MCF 10A (cell line): ENCODE measurements around the gene BAX. TPM values are rescaled to one million over a fixed set of nuclear protein-coding genes. Genes with fewer than 3 reads are reported as not detected.

Experiments used
- BruUV-seq: library from RNA; stranded (reverse); fragments of 400-500 nt; replicated peaks from 2 replicates; lab custom pipeline; 2021; lab: Mats Ljungman, UMichigan
- CTCF ChIA-PET: fragments of 300-600 bp; sonication (Branson Sonifier 250); formaldehyde crosslinking; extraction: SDS; loops from one replicate; lab custom pipeline; 2021; ENCODE audit warnings: antibody characterized with exemption, inconsistent platforms; lab: Yijun Ruan, JAX
- POLR2A ChIA-PET: fragments of 300-600, 350-650 bp; sonication (Branson Sonifier 250); formaldehyde crosslinking; extraction: SDS; loops from one replicate; lab custom pipeline; 2020; ENCODE audit warnings: antibody characterized with exemption, inconsistent platforms; lab: Yijun Ruan, JAX
- DNase-seq: peaks from one replicate; pipeline ENCODE4 v3.0.0-alpha.2; 2018; ENCODE audit not compliant: unreplicated experiment
- H3K27ac Mint-ChIP-seq: one replicate; pipeline ENCODE4 v1.8.0; 2022; ENCODE audit warnings: mild to moderate bottlenecking, low read depth, mixed read lengths; ENCODE audit not compliant: unreplicated experiment
- H3K27me3 Mint-ChIP-seq: one replicate; pipeline ENCODE4 v1.8.0; 2022; ENCODE audit warnings: mixed read lengths; ENCODE audit not compliant: insufficient read depth, unreplicated experiment
- H3K36me3 Mint-ChIP-seq: one replicate; pipeline ENCODE4 v1.8.0; 2022; ENCODE audit warnings: mild to moderate bottlenecking, moderate library complexity, mixed read lengths; ENCODE audit not compliant: insufficient read depth, unreplicated experiment
- H3K4me1 Mint-ChIP-seq: one replicate; pipeline ENCODE4 v1.8.0; 2022; ENCODE audit warnings: mixed read lengths; ENCODE audit not compliant: insufficient read depth, unreplicated experiment
- H3K4me3 Mint-ChIP-seq: one replicate; pipeline ENCODE4 v1.8.0; 2022; ENCODE audit warnings: mild to moderate bottlenecking, moderate library complexity, mixed read lengths; ENCODE audit not compliant: unreplicated experiment
- H3K9me3 Mint-ChIP-seq: one replicate; pipeline ENCODE4 v1.8.0; 2022; ENCODE audit warnings: mixed read lengths; ENCODE audit not compliant: unreplicated experiment
- CTCF ChIP-seq: fragments of 200-600 bp; IDR thresholded peaks from one replicate; pipeline ENCODE4 v1.8.0; 2022; ENCODE audit warnings: antibody characterized with exemption, mild to moderate bottlenecking; ENCODE audit not compliant: unreplicated experiment
- intact Hi-C: fragments of 100-400 bp; cut with micrococcal nuclease; formaldehyde crosslinking; loops from 2 replicates; pipeline ENCODE4 v1.14.1; 2022
- total RNA-seq: library from RNA; stranded (reverse); gene quantifications from 2 replicates; pipeline ENCODE4 v1.2.3, GENCODE V29; 2022

BAX gene
- total RNA-seq, 1 experiment from 2014 or later = 152 TPM

GRCh38 chr19:48988860-48989259 is 34.2 kb downstream of the BAX start:
- H3K4me1 Mint-ChIP-seq = peaks cover 20% of the 10 kb centered on the region
- no peak for TF ChIP-seq CTCF
- ChIA-PET POLR2A (interaction anchor here (1.0 kb wide), 1 partner anchor 23 kb away, joined by 4 read pairs; the partner anchor contains the start of gene FTL), CTCF (interaction anchor here (1.3 kb wide), 1 partner anchor 17 kb away, joined by 3 read pairs; no protein-coding TSS in a partner anchor)
- peaks cover 74% of the 10 kb centered on the region for H3K36me3 Mint-ChIP-seq
- no TSS peak for BruUV-seq
- intact Hi-C loops = no loop called here
- H3K27ac Mint-ChIP-seq = peak overlapping the region; percentile 77
- DNase-seq = no peak
- H3K4me3 Mint-ChIP-seq = no peak overlapping the region
- H3K27me3 Mint-ChIP-seq = no peaks in the 10 kb centered on the region
- no peaks in the 10 kb centered on the region for H3K9me3 Mint-ChIP-seq

GRCh38 chr19:48989701-48990291 is 35.1 kb downstream of the BAX start:
- Mint-ChIP-seq H3K4me1 (peaks cover 27% of the 10 kb centered on the region), H3K36me3 (peaks cover 65% of the 10 kb centered on the region), H3K27ac (peak overlapping the region; percentile 75), H3K9me3 (no peaks in the 10 kb centered on the region), H3K4me3 (no peak overlapping the region), H3K27me3 (no peaks in the 10 kb centered on the region)
- no peak for TF ChIP-seq CTCF
- ChIA-PET POLR2A (interaction anchor here (1.0 kb wide), 1 partner anchor 24 kb away, joined by 4 read pairs; the partner anchor contains the start of gene FTL), CTCF (interaction anchor here (1.3 kb wide), 1 partner anchor 18 kb away, joined by 3 read pairs; no protein-coding TSS in a partner anchor)
- intact Hi-C loops = loop anchor here (10.0 kb wide), 1 partner anchor 235 kb away; no protein-coding TSS in a partner anchor
- no peak for DNase-seq
- no TSS peak for BruUV-seq

GRCh38 chr19:48990400-48990799 is 35.7 kb downstream of the BAX start:
- no TSS peak for BruUV-seq
- H3K36me3 Mint-ChIP-seq = peaks cover 59% of the 10 kb centered on the region
- H3K4me3 Mint-ChIP-seq = no peak overlapping the region
- DNase-seq = no peak
- no peaks in the 10 kb centered on the region for H3K9me3 Mint-ChIP-seq
- CTCF ChIA-PET = interaction anchor here (0.6 to 1.3 kb wide), 4 partner anchors 19 to 202 kb away, joined by 3 to 5 read pairs (median 4); no protein-coding TSS in a partner anchor
- H3K27ac Mint-ChIP-seq = peak overlapping the region; percentile 75
- no peaks in the 10 kb centered on the region for H3K27me3 Mint-ChIP-seq
- POLR2A ChIA-PET = no interaction called here
- intact Hi-C loops = loop anchor here (10.0 kb wide), 1 partner anchor 234 kb away; no protein-coding TSS in a partner anchor
- TF ChIP-seq CTCF = no peak
- peaks cover 33% of the 10 kb centered on the region for H3K4me1 Mint-ChIP-seq

- H3K9me3 Mint-ChIP-seq = no peaks in the 10 kb centered on the region
- H3K36me3 Mint-ChIP-seq = peaks cover 52% of the 10 kb centered on the region
- H3K27me3 Mint-ChIP-seq = no peaks in the 10 kb centered on the region
- intact Hi-C loops = loop anchor here (10.0 kb wide), 1 partner anchor 234 kb away; no protein-coding TSS in a partner anchor
- no peak for TF ChIP-seq CTCF
- CTCF ChIA-PET = interaction anchor here (0.6 to 3.0 kb wide), 5 partner anchors 14 to 203 kb away, joined by 4 to 39 read pairs (median 5); no protein-coding TSS in a partner anchor
- no peak for DNase-seq
- H3K27ac Mint-ChIP-seq = peak overlapping the region; percentile 95
- H3K4me3 Mint-ChIP-seq = peak overlapping the region; percentile 95
- peaks cover 34% of the 10 kb centered on the region for H3K4me1 Mint-ChIP-seq
- POLR2A ChIA-PET = interaction anchor here (1.2 to 3.9 kb wide), 4 partner anchors 13 to 30 kb away, joined by 4 to 98 read pairs (median 42); partner anchors contain the start of gene FTL
- no TSS peak for BruUV-seq
These were observed 36.4 kb downstream of the BAX start for GRCh38 chr19:48991011-48991609.
